ENCODE measurements around the gene CLEC4G. TPM values are rescaled to one million over a fixed set of nuclear protein-coding genes. Genes with fewer than 3 reads are reported as not detected.

The CLEC4G gene
- total RNA-seq, 1 donor from 2014 or later = 0.82 TPM

Other genes with a start within 250 kb of the CLEC4G start
- gene PEX11G, start 243.1 kb downstream of the CLEC4G start, total RNA-seq = 1.2 TPM
- 10.6 TPM for gene ZNF358, start 216.0 kb downstream of the CLEC4G start, total RNA-seq
- gene MCOLN1, start 209.5 kb downstream of the CLEC4G start, total RNA-seq = 7.7 TPM
- 45.2 TPM for gene PNPLA6, start 196.4 kb downstream of the CLEC4G start, total RNA-seq
- 16.3 TPM for gene CAMSAP3, start 136.2 kb downstream of the CLEC4G start, total RNA-seq
- gene XAB2, start 102.6 kb downstream of the CLEC4G start, total RNA-seq = 24.1 TPM
- 29.3 TPM for gene PET100, start 102.3 kb downstream of the CLEC4G start, total RNA-seq
- gene PCP2, start 98.4 kb downstream of the CLEC4G start, total RNA-seq = not detected
- gene STXBP2, start 95.0 kb downstream of the CLEC4G start, total RNA-seq = 2.4 TPM
- not detected for gene RETN, start 63.1 kb downstream of the CLEC4G start, total RNA-seq
- not detected for gene MCEMP1, start 55.0 kb downstream of the CLEC4G start, total RNA-seq
- gene TRAPPC5, start 51.3 kb downstream of the CLEC4G start, total RNA-seq = 15.5 TPM
- not detected for gene FCER2, start 30.0 kb downstream of the CLEC4G start, total RNA-seq
- gene CD209, start 15.4 kb upstream of the CLEC4G start, total RNA-seq = 0.82 TPM
- not detected for gene CLEC4M, start 31.1 kb upstream of the CLEC4G start, total RNA-seq
- 47.7 TPM for gene EVI5L, start 98.1 kb upstream of the CLEC4G start, total RNA-seq
- 2.9 TPM for gene PRR36, start 142.3 kb upstream of the CLEC4G start, total RNA-seq
- gene LRRC8E, start 156.4 kb upstream of the CLEC4G start, total RNA-seq = not detected
- gene MAP2K7, start 171.8 kb upstream of the CLEC4G start, total RNA-seq = 5.7 TPM
- not detected for gene TGFBR3L, start 182.7 kb upstream of the CLEC4G start, total RNA-seq
- gene SNAPC2, start 188.2 kb upstream of the CLEC4G start, total RNA-seq = 4.9 TPM
- 9.4 TPM for gene CTXN1, start 194.0 kb upstream of the CLEC4G start, total RNA-seq
- 26.9 TPM for gene TIMM44, start 211.6 kb upstream of the CLEC4G start, total RNA-seq

All from frontal cortex (tissue), 1 donor.